Activated T-cell treated with anti-CD3 and anti-CD28 coated beads, Interleukin-2, amount 50 U/mL, for 72 hours (primary cell): ENCODE data around the gene B4GALT4. TPM values are rescaled to one million over a fixed set of nuclear protein-coding genes. Genes with fewer than 3 reads are reported as not detected.
"Not testable (repeated sequence)": the region's sequence is repeated elsewhere in the genome, so short reads cannot be mapped to it uniquely, and the experiment has no call there.

Source experiments
- ATAC-seq, 2 donors: fragments of 150-1000 bp; cut with Tn5 transposase; replicated peaks in 1 of 2; 2 replicates each; pipeline ENCODE4 v1.10.0; 2021; ENCODE audit warnings: moderate library complexity in 2 of 2, mild to moderate bottlenecking in 1 of 2
- DNase-seq, 2 donors: peaks; one replicate each; pipeline ENCODE4 v3.0.0; 2021 to 2022; ENCODE audit warnings: mixed read lengths in 1 of 2
- H3K27ac Mint-ChIP-seq: one replicate; pipeline ENCODE4 v1.8.0; 2022; ENCODE audit warnings: mild to moderate bottlenecking, moderate library complexity, mixed read lengths
- H3K27me3 Mint-ChIP-seq: one replicate; pipeline ENCODE4 v1.8.0; 2022; ENCODE audit warnings: low read depth, mixed read lengths
- H3K36me3 Mint-ChIP-seq, 2 donors: one replicate each; pipeline ENCODE4 v1.8.0; 2022; ENCODE audit warnings: mixed read lengths in 2 of 2, mild to moderate bottlenecking in 1 of 2; ENCODE audit not compliant: insufficient read depth in 2 of 2
- H3K4me1 Mint-ChIP-seq: one replicate; pipeline ENCODE4 v1.8.0; 2022; ENCODE audit warnings: low read depth, mixed read lengths
- H3K4me3 Mint-ChIP-seq, 2 donors: one replicate each; pipeline ENCODE4 v1.8.0; 2022; ENCODE audit warnings: mild to moderate bottlenecking in 2 of 2, mixed read lengths in 2 of 2, moderate library complexity in 2 of 2
- H3K9me3 Mint-ChIP-seq, 2 donors: one replicate each; pipeline ENCODE4 v1.8.0; 2022; ENCODE audit warnings: mixed read lengths in 2 of 2
- total RNA-seq, 2 donors: library from RNA; stranded (reverse); gene quantifications; one replicate each; pipeline ENCODE4 v1.2.3, GENCODE V29; 2022

The B4GALT4 gene
- total RNA-seq, 2 donors from 2014 or later: 22.7 to 25.2 TPM

DNA sequence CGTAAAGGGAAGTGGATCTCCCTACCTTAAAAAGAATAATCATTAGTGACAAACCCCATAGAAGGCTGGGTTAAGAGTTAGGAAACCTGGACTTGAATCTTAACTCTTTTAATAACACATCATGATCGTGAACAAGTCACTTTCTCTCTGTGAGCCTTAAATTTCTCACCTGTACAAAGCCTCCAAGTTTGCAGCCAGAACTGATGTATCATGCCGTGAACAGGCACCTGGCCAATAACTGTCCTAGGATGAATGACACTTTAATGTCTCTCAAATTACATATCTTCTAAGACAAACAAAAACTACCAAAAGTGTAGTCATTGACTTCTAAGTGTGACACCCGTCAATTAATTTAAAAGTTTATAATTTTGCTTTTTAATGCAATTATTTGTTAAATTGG lies 63.4 kb downstream of the B4GALT4 start:
- no peaks in the 10 kb centered on the region for H3K9me3 Mint-ChIP-seq
- H3K4me1 Mint-ChIP-seq: no peaks in the 10 kb centered on the region
- H3K36me3 Mint-ChIP-seq: no peaks in the 10 kb centered on the region
- ATAC-seq (no peak), DNase-seq (no peak)
- H3K27ac Mint-ChIP-seq: no peak overlapping the region
- no peak overlapping the region for H3K4me3 Mint-ChIP-seq
- peaks cover 17% of the 10 kb centered on the region for H3K27me3 Mint-ChIP-seq

DNA sequence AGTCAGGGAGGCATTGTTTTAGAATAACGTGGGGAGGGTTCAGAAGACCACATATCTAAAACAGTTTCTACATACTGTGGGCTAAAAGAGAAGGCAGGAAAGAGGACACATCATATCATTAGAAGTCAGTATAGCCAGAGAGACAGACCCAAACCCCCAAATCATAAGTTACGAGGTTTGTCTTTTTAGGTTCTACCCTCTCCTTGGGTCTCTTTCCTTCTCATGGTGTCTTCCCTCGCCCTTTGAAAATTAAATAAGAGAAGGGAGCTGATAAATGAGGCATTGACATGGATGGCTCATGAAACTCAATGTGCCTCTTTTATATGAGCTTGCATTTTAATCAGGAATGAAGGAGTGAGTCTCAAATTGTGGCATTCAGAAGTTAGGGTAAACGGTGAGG lies 63.9 kb downstream of the B4GALT4 start:
- ATAC-seq (no peak), DNase-seq (no peak)
- H3K36me3 Mint-ChIP-seq: no peaks in the 10 kb centered on the region
- H3K27me3 Mint-ChIP-seq: peaks cover 17% of the 10 kb centered on the region
- H3K4me3 Mint-ChIP-seq: no peak overlapping the region
- H3K9me3 Mint-ChIP-seq: no peaks in the 10 kb centered on the region
- no peak overlapping the region for H3K27ac Mint-ChIP-seq
- no peaks in the 10 kb centered on the region for H3K4me1 Mint-ChIP-seq

DNA sequence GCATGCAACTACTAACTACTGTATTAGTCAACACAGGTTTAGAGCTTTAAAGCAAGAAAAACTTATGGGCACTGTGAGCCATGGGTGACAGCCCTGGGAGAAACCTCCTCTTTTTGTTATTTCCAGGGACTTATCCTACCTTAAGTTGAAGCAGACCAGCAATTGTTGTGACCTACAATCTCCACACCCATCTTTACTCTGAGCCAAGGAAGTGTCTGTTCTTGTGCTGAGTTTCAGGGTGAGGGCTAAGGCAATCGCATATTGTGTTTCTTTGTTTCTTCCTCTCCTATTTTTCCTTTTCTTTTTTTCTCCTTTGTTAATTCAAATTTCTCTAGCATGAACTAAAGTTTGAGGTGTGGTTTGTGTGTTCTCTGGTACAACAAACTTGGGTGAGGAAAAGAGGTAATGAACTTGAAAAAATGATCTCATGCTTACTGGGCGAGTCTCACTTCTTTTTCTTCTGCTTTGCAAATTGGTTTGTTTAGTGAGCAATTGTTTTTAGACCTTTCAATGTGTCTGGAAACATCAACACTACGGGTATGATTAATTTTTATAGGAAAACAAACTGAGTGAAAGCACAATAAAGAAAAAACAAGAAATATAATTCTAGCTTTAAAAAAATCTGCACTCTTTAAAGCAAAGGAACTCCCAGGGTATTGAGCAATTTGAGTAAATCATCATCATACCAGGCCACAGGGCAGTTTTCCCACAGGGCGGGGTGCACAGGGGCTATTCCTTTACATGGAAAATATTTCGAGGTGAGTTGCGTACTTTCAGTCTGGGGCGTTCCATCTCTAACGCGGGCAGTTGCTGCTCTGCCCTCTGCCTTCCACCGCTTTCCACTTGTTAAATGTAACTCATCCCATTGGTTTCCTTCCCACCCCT lies 64.6 kb downstream of the B4GALT4 start:
- DNase-seq (no peak), ATAC-seq (no peak)
- H3K27ac Mint-ChIP-seq: no peak overlapping the region
- H3K36me3 Mint-ChIP-seq: no peaks in the 10 kb centered on the region
- H3K4me1 Mint-ChIP-seq: no peaks in the 10 kb centered on the region
- no peaks in the 10 kb centered on the region for H3K9me3 Mint-ChIP-seq
- H3K4me3 Mint-ChIP-seq: no peak overlapping the region
- peaks cover 17% of the 10 kb centered on the region for H3K27me3 Mint-ChIP-seq

DNA sequence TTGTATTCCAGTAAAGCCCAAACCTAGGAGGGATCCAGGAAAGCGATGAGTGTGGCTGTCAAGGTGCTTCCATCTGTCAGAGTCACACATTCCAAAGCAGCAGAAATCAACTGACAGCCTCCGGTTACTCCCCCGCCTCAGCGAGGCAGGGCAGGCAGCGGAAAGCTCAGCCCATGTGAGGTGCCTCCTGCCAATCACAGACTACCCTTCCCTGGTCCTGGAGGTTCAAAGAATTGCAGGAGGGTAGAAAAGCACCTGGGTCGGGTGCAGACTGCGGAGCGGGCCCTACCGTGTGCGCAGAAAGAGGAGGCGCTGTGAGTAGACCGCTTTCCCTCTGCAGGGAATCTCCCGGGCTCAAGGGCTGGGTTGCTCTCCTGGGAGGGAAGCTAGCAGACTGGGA lies 67.4 kb downstream of the B4GALT4 start, which contains the start of gene UPK1B:
UPK1B (plus strand) TSS at position 274 of the 400 bp plus-strand sequence. CDS start 13,144 bp downstream, outside the sequence.
- H3K27me3 Mint-ChIP-seq: peaks cover 17% of the 10 kb centered on the region
- no peak within 1 kb of the TSS for H3K4me3 Mint-ChIP-seq
- no peaks in the 10 kb centered on the region for H3K4me1 Mint-ChIP-seq
- no peak for ATAC-seq
- DNase-seq: no peak
- no peaks in the 10 kb centered on the region for H3K9me3 Mint-ChIP-seq
- no peaks in the 10 kb centered on the region for H3K36me3 Mint-ChIP-seq
- H3K27ac Mint-ChIP-seq: no peak within 1 kb of the TSS

DNA sequence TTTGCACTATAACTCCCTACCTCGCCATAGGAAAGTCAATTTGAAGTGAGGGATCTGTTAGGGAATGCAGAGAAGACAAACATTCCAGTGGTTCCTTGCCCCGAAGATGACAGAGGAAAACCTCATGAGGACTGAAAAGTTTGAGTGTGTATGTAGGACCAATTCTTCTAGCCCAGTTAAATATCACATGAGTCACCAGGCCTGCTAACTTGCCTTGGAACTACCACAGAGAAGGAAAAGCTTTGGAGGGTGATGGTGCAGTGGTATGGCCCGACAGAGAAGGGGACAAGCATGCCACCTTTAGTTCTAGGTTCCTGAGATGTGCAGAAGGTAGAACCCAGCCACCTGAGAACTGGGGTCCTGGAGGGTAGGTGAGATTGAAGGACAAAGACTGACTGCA lies 69.9 kb downstream of the B4GALT4 start:
- DNase-seq (no peak), ATAC-seq (no peak)
- Mint-ChIP-seq H3K4me3 (no peak overlapping the region), H3K27me3 (peaks cover 17% of the 10 kb centered on the region), H3K4me1 (no peaks in the 10 kb centered on the region), H3K27ac (no peak overlapping the region), H3K9me3 (peaks cover 0 to 2% of the 10 kb centered on the region in 2 donors), H3K36me3 (peaks cover under 1 to 1% of the 10 kb centered on the region in 2 donors)

DNA sequence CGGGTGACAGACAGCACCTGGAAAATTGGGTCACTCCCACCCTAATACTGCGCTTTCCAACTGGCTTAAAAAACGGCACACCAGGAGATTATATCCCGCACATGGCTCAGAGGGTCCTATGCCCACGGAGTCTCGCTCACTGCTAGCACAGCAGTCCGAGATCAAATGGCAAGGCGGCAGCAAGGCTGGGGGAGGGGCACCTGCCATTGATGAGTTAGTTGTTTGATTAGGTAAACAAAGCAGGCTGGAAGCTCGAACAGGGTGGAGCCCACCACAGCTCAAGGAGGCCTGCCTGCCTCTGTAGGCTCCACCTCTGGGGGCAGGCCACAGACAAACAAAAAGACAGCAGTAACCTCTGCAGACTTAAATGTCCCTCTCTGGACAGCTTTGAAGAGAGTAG lies 75.9 kb downstream of the B4GALT4 start:
- H3K27ac Mint-ChIP-seq, H3K9me3 Mint-ChIP-seq, H3K4me1 Mint-ChIP-seq, H3K4me3 Mint-ChIP-seq, H3K36me3 Mint-ChIP-seq, ATAC-seq, DNase-seq, H3K27me3 Mint-ChIP-seq: not testable (repeated sequence)

Other genes starting within 250 kb of the B4GALT4 start
- gene IGSF11, start 206.0 kb downstream of the B4GALT4 start, total RNA-seq: under 1 TPM in 1 of 2 donors, not detected in 1; 0.19 TPM
- not detected for gene TEX55, start 94.7 kb downstream of the B4GALT4 start, total RNA-seq
- gene UPK1B, start 67.3 kb downstream of the B4GALT4 start, total RNA-seq: not detected
- gene ARHGAP31, start 53.5 kb upstream of the B4GALT4 start, total RNA-seq: 10 to 100 TPM; 12.7 to 19.1 TPM
- 10 to 100 TPM; 47.7 to 67.4 TPM for gene TMEM39A, start 222.7 kb upstream of the B4GALT4 start, total RNA-seq
- 10 to 100 TPM; 35.4 to 48.4 TPM for gene POGLUT1, start 228.1 kb upstream of the B4GALT4 start, total RNA-seq